GM19328 (cell line): Measurements from ENCODE around the gene CARM1.

ENCODE experiments used
- ATAC-seq: cut with Tn5 transposase; IDR thresholded peaks from one replicate; pipeline ENCODE4 v1.9.1; 2021; ENCODE audit warnings: mild to moderate bottlenecking, moderate library complexity; ENCODE audit not compliant: unreplicated experiment

Gene CARM1

DNA sequence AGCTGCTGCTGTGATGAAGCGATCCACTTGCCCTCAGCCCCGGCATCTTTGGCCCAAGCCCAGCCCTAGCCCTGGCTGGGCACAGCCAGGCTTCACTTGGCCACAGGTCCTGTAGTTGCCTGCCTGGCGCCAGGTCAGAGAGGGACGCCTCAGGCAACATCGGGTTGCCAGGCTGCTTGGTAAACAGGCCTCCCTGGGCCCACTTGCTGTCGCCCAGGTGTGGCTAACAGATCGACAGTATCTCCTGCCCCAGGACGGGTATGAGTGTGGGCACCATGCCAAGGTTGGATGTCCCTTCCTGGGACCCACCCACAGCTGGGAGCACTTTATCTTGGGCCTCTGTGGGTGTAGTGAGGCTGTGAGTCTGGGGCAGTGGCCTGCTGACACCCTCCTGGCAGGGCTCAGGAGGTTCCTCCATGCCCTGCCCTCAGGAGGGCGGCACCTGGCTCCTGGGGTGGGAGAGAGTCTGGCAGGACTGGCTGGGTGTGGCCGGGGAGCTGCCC is 27.8 kb downstream of the CARM1 start:
- ATAC-seq: no peak

DNA sequence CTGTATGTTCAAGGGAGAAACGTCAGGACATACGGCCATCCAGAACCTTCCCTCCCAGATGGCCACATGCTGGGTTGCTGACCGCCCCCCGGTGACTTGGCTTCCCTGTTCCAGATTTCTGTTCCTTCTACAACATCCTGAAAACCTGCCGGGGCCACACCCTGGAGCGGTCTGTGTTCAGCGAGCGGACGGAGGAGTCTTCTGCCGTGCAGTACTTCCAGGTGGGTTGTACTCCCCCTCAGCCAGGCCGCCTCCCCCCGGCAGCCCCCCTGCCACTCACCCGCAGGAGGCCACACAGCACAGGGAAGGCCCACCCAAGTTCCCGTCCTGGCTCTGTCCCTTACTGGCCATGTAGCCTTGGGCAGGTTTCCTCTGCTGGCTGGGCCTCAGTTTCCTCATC is 36.6 kb downstream of the CARM1 start:
- ATAC-seq: no peak

DNA sequence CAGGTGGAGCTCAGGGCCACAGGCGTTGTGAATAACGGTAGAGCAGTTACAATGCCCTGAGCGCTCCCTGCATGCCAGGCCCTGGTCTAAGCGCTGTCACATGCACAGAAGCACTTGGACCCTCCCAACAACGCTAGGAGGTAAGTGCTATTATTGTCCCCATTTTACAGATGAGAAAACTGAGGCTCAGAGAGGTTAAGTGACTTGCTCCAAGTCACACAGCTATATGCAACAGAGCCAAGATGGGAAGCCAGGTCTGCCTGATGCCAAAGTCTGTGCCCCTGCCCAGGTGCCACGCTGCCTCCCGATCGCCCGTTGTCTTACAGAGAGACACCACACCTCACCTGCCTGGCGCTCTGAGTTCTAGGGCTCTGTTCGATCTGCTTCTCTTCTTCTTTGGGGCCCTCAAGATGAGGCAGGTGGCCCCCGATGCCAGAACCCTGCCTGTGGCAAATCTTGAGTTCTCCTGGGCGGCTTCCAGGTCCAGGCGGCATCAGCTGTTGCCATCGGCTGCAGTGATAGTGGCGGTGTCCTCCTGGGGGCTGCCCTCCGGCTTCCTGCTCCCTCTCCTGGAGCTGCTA is 37.1 kb downstream of the CARM1 start:
- ATAC-seq: no peak

DNA sequence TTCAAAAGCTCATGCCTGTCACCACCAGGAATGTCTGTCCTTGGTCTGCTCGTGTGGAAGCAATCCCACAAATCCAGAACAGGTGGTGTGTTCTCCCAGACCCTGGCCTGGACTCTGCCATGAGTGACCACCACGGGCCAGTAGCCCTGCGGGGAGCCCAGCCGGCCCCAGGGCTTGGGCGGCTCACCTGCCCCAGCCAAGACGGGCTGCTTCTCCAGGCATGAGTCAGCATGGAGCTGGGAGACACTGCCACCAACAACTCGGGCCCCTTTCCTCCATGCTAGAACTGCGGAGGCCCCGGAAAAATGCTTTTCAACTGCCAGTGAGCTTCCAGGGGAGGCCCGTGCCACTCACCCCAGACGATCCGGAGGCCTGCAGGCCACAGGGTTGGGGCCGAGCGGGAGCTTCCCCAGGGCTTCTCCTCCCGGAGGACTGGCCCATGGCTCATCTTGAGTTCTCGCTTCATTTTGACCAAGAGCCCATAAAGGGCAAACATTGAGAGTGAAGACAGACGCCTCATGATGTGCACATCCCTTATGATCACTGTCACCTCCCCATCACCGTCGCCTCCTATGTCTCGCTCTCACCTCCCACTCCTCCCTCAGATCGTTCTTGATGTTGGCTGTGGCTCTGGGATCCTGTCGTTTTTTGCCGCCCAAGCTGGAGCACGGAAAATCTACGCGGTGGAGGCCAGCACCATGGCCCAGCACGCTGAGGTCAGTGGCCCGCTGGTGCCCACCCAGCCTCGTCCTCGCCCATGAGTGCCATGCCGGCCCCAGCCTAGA is 40.4 kb downstream of the CARM1 start:
- no peak for ATAC-seq

DNA sequence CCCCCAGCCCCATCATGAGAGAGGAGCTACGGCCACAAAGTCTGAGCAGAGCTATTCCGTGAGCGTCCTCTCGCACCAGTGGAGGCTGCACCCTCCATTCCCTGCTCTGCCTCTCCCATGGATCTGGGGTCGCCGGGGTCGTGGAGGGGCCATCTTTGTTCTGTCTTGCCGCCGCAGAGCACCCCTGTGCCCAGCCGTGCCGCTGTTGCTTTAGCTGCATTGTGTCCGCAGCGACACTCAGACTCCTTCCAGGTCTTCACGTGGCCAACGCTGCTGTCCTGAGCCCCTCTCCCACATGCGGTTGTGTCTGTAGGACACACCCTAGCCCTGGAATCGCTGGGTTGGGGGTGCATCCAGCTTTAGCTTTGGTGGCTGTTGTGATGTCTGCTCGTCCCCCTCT is 41.3 kb downstream of the CARM1 start:
- no peak for ATAC-seq

DNA sequence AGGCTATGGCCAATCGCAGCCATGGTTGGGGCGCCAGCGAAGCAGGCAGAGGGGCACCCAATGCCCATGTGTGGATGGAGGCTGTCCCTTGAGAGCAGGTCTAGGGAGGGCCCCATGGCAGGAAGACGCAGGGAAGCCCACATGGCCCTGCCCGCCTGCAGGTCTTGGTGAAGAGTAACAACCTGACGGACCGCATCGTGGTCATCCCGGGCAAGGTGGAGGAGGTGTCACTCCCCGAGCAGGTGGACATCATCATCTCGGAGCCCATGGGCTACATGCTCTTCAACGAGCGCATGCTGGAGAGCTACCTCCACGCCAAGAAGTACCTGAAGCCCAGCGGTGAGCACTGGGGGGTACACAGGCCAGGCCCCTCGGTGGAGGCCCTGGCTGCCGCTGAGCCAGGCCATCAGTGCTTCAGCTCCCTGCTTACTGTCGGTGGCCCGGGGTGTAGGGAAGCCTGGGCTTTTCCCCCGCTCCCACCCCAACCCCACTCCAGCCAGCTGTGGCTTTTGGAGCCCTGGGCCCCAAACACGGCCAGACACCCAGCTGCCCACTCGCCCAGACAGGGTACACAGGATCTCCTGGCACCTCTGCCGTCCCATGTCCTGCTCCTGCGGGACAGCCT is 42.5 kb downstream of the CARM1 start:
- ATAC-seq: no peak

DNA sequence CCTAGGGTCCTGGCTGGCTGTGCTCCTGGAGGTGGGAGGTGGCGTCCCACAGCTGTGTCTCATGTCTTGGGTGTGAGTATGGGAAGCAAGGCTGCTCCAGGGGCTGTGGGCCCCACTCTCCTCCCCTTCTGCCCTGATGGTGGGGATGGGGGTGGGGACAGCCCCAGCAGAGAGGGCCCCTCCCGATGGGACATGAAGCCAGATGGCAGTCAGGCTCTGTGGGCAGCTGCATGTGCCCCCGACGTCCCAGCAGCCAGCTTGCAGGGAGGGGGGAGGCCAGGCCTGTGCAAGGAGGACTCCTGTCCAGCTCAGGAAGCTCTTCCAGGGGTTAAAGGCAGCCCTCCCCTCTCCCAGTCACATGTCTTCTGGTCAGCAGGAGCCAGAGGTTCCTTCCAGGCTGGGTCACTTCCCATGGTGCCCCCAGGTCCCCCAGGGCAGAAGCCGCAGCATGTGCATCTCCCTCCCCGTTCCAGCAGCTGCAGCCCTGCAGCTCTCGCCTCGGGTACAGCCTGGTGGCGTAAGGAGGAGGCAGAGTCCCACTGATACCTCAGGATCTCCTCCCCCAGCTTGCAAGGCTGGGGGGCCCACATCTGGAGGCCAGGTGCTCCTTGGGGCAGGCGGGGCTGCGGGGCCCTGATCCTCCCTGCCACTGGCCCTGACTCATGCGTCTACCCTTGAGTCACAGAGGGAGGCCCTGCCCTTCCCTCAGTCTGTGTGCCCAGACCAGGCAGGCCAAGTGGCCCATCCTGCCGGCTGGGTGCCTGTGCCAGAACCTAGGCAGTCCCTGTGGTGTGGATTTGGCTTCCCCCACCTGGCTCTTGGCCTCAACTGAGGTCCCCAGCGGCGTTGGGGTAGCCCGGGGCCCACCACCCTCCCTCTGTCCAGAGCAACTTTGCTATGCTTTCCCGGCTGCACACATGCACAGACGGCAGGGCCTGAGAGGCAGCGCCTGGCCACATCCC is 44.1 kb downstream of the CARM1 start:
- ATAC-seq: no peak

DNA sequence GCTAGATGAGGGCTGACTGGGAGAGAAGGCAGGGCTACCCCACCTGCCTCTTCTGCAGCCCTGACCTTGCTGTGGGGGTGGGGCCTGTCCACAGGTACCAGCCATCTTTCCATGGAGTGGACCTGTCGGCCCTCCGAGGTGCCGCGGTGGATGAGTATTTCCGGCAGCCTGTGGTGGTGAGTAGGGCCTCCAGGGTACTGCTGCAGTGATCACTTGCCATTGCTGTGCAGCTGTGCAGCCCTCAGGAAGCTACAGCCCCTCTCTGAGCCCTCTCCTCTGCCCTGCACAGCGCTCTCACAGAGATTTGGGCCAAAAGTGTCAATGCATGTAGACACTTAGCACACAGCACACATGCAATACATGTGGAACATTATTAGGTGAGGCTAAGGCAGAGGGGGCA is 45.2 kb downstream of the CARM1 start:
- ATAC-seq: no peak

DNA sequence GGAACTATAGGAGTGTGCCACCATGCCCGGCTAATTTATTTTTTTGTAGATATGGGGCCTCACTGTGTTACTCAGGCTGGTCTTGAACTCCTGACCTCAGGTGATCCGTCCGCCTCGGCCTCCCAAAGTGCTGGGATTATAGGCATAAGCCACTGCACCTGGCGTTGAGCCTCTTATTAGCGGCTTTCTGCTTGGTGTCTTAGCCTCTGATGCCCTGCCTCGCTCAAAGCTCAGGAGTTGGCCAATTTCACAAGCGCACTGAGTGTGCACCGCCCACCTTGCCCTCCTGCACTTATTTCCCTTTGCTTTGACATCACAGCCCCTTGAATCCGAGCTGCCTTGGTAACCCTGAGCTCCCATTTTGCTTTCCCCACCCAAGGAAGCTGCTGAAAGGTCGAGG is 47.0 kb downstream of the CARM1 start:
- ATAC-seq: no peak

DNA sequence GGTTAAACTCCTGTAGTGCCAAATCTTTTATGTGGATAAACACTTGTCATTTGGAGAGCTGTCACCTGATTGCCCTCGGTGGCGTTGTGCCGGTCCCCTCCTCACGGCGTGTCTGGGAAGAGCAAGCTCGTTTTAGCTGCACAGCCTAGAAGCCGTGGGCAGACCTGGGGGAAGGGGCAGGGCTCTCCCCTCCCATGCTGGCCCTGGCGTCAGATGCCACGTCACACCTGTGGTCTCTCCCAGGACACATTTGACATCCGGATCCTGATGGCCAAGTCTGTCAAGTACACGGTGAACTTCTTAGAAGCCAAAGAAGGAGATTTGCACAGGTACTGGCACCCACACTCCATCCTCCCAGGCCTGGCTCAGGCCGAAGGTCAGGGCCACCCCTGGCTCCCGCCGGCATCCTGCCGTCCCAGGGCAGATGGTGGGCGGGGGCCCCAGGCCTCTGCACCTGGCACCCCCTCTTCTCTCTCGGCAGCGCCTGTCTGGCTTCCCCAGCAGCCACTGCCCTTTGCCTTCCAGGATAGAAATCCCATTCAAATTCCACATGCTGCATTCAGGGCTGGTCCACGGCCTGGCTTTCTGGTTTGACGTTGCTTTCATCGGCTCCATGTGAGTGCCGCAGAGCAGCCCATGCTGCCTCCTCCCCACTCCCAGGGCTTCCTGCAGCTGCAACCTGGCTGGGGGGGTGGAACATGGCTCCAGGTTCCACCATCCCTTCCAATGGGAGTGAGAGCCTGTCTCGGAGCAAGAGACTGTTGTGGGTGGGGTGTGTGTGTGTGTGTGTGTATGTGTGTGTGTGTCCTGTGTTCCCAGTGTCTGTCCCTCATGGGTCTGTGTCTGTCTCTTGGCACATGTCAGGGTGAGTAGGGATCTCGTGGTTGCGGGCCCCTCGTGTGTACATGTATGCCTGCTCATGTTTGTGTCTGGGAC is 48.3 kb downstream of the CARM1 start:
- no peak for ATAC-seq

DNA sequence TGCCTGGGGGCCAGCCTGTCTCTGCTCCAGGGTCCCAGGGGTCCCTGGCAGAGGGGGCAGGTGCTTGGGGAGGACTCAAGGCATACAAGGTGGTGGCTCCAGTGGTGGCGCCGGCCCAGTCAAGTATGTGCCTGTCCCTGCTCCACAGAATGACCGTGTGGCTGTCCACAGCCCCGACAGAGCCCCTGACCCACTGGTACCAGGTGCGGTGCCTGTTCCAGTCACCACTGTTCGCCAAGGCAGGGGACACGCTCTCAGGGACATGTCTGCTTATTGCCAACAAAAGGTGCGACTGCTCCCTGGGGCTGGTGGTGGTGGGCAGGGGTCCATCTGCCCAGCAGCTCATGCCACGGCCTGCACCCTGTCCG is 48.9 kb downstream of the CARM1 start:
- no peak for ATAC-seq

DNA sequence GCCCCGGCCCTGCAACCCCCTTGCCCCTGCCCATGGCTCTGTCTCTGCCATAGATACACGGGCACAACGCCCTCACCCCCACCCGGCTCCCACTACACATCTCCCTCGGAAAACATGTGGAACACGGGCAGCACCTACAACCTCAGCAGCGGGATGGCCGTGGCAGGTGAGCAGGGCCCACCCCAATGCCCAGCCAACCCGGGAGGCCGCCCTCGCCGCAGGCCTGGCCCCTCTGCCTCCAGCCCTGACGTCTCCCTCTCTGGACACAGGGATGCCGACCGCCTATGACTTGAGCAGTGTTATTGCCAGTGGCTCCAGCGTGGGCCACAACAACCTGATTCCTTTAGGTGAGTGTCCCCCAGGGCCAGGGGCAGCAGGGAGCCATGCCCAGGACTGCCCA is 49.4 kb downstream of the CARM1 start:
- ATAC-seq: no peak

DNA sequence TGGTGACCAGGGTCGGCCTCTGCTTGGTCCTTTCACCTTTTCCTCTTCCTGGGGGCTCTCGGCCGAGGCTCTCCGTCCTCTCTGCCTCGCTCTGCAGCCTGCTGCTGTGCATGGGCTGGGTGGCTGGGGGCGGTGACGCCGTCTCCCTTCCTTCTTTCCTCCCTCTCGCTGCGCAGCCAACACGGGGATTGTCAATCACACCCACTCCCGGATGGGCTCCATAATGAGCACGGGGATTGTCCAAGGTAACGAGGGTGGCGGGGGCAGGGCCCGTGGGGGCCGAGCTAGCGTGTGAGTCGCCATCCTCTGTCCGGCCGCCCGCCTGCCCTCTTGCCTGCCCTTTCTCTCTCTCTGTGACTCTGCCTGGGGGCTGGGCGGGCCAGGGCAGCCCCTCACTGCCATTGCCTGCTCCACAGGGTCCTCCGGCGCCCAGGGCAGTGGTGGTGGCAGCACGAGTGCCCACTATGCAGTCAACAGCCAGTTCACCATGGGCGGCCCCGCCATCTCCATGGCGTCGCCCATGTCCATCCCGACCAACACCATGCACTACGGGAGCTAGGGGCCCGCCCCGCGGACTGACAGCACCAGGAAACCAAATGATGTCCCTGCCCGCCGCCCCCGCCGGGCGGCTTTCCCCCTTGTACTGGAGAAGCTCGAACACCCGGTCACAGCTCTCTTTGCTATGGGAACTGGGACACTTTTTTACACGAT is 50.0 kb downstream of the CARM1 start:
- no peak for ATAC-seq

DNA sequence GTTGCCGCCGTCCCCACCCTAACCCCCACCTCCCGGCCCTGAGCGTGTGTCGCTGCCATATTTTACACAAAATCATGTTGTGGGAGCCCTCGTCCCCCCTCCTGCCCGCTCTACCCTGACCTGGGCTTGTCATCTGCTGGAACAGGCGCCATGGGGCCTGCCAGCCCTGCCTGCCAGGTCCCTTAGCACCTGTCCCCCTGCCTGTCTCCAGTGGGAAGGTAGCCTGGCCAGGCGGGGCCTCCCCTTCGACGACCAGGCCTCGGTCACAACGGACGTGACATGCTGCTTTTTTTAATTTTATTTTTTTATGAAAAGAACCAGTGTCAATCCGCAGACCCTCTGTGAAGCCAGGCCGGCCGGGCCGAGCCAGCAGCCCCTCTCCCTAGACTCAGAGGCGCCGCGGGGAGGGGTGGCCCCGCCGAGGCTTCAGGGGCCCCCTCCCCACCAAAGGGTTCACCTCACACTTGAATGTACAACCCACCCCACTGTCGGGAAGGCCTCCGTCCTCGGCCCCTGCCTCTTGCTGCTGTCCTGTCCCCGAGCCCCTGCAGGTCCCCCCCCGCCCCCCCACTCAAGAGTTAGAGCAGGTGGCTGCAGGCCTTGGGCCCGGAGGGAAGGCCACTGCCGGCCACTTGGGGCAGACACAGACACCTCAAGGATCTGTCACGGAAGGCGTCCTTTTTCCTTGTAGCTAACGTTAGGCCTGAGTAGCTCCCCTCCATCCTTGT is 50.7 kb downstream of the CARM1 start:
- ATAC-seq: no peak

DNA sequence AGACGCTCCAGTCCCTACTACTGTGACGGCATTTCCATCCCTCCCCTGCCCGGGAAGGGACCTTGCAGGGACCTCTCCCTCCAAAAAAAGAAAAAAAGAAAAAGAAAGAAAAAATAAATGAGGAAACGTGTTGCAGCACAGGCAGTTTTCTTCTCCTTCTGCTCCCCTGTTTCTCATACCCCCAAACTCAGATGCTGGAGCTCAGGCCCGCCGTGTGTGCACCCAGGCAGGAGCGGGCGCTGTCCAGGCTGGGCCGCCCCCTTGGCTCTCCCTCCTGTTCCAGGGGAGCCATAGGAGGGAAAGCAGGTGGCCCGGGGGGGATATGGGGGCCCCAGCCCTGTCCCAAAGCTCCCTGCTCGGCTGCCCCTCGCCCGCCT is 51.3 kb downstream of the CARM1 start:
- no peak for ATAC-seq

DNA sequence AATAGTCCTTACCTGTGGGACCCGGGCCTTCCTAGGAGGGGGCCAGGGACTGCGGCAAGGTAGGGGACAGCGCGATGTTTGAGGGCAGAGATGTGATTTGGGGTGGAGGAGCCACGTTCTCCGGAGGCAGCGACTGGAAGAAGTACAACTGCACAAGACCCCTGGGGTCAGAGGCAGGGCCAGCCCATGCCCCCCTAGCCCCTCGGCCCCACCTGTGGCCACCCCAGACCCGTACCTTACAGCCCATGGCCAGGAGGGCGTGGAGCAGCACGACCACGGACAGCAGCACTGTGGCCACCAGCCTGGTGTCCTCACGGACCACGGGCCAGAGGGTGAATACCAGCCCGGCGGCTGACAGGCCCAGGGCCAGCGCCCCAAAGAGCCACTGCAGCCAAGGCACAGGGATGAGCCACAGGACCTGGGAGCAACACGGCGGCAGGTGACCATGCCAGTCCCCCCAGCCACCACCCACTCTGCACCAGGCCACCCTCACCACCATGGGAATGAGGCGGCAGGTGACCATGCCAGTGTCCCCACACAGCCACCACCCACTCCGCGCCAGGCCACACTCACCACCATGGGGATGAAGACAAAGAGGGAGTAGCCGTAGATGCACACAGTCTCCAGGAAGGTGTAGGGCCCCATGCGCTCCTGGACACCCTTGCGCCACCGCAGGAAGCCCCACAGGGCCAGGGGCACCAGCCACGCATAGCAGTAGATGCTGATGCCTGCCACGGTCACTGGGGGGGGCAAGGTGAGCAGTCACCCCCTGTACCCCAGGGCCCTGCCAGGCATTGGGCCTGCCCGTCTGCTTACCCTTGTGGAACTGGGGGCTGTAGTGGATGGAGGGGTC is 52.1 kb downstream of the CARM1 start:
- ATAC-seq: no peak

DNA sequence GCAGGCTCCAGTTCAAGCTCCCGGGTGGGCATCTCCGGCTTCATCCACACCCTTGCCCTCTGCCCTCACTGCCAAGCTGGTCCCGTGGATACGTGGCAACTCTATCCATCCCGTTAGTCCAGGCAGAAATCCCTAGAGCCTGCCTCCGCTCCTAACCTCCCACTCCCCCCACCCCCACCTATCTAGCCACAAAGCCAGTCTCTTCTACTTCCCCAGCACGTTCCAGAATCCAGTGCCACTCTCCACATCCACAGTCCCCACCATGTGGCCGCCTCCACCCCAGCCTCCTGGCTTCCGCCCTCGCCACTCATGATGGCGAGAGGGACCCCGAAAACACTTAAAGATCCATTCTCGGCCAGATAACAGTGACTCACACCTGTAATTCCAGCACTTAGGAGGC is 53.2 kb downstream of the CARM1 start:
- ATAC-seq: no peak
